OCI-LY1 (cell line): ENCODE results near the gene METTL8.

Experiments used
- H2AFZ ChIP-seq: fragments of 200-600 bp; sonication (generic), shearing (Covaris generic); 2 replicates; pipeline ENCODE4 v1.6.0; 2014; ENCODE audit warnings: antibody characterized with exemption, mild to moderate bottlenecking, low read length
- H3F3A ChIP-seq: fragments of 200-600 bp; sonication (generic), shearing (Covaris generic); 2 replicates; pipeline ENCODE4 v1.6.0; 2014; ENCODE audit warnings: mild to moderate bottlenecking, antibody characterized with exemption, low read length, moderate library complexity; ENCODE audit not compliant: insufficient read depth
- H3K27ac ChIP-seq: fragments of 200-600 bp; sonication (generic); 2 replicates; pipeline ENCODE4 v1.5.1; 2014; ENCODE audit warnings: low read length, mixed run types, mild to moderate bottlenecking, low read depth; ENCODE audit not compliant: poor library complexity, severe bottlenecking
- H3K27me3 ChIP-seq: fragments of 200-600 bp; sonication (generic); 2 replicates; pipeline ENCODE4 v1.6.0; 2014; ENCODE audit warnings: antibody characterized with exemption, mild to moderate bottlenecking, low read length, moderate library complexity; ENCODE audit not compliant: insufficient read depth
- H3K36me3 ChIP-seq: fragments of 200-600 bp; sonication (generic); 2 replicates; pipeline ENCODE4 v1.6.1; 2014; ENCODE audit warnings: mild to moderate bottlenecking, antibody characterized with exemption, low read length, moderate library complexity, mixed read lengths; ENCODE audit not compliant: insufficient read depth
- H3K4me1 ChIP-seq: fragments of 200-600 bp; sonication (generic); 2 replicates; pipeline ENCODE4 v1.5.1; 2014; ENCODE audit warnings: mild to moderate bottlenecking, low read length, moderate library complexity; ENCODE audit not compliant: insufficient read depth, severe bottlenecking
- H3K4me2 ChIP-seq: fragments of 200-600 bp; sonication (generic), shearing (Covaris generic); 2 replicates; pipeline ENCODE4 v1.6.1; 2014; ENCODE audit warnings: low read length
- H3K4me3 ChIP-seq: fragments of 200-600 bp; sonication (generic); 2 replicates; pipeline ENCODE4 v1.5.1; 2014; ENCODE audit warnings: low read length, low read depth, mild to moderate bottlenecking, mixed read lengths; ENCODE audit not compliant: poor library complexity, severe bottlenecking
- H3K79me2 ChIP-seq: fragments of 200-600 bp; shearing (Covaris generic); 2 replicates; pipeline ENCODE4 v1.6.1; 2016; ENCODE audit warnings: mixed run types, low read length, mixed read lengths; ENCODE audit not compliant: insufficient read depth
- H3K9ac ChIP-seq: fragments of 200-600 bp; sonication (generic), shearing (Covaris generic); 2 replicates; pipeline ENCODE4 v1.6.1; 2014; ENCODE audit warnings: mild to moderate bottlenecking, low read length, mixed read lengths
- H3K9me2 ChIP-seq: fragments of 200-600 bp; sonication (generic), shearing (Covaris generic); 2 replicates; pipeline ENCODE4 v1.6.1; 2014; ENCODE audit warnings: low read depth, mild to moderate bottlenecking, low read length, mixed read lengths
- H3K9me3 ChIP-seq: fragments of 200-600 bp; shearing (Covaris generic); 2 replicates; pipeline ENCODE4 v1.6.1; 2014; ENCODE audit warnings: low read length, mixed read lengths
- H4K20me1 ChIP-seq: fragments of 200-600 bp; sonication (generic), shearing (Covaris generic); 2 replicates; pipeline ENCODE4 v1.6.0; 2016; ENCODE audit warnings: mild to moderate bottlenecking, low read length; ENCODE audit not compliant: insufficient read depth
- EZH2 ChIP-seq: fragments of 200-600 bp; sonication (generic), shearing (Covaris generic); IDR thresholded peaks from 2 replicates; pipeline ENCODE4 v1.8.0; 2017; ENCODE audit warnings: borderline replicate concordance, mixed run types, mild to moderate bottlenecking, antibody characterized with exemption, low read length, moderate library complexity, mixed read lengths
- TF ChIP-seq, protein P1 (sequence below): fragments of 200-600 bp; sonication (generic), shearing (Covaris generic); IDR thresholded peaks from 2 replicates; pipeline ENCODE4 v1.5.1; 2017; ENCODE audit warnings: mild to moderate bottlenecking, antibody characterized with exemption, low read length, moderate library complexity, mixed read lengths

Gene METTL8

DNA sequence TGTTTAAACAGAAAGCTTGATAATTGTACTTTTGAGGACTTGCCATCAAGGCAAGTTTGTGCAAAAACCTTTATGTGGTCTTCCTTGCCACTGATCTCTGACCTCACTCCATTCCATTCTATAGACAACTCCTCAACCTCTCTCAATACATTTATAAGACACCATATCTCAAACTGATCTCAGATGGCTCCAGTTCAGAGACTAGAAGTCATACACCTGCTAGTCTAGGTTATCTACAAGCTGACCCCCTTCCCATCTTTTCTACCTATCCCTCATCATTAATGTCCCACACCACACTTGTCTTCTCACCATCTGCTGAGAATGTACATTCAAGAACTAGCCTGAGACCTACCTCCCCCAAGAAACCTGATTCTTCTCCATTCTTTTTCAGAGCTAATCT is 113.1 kb downstream of the METTL8 start:
- Histone ChIP-seq H3K79me2 (no peaks in the 10 kb centered on the region), H3K27me3 (no peaks in the 10 kb centered on the region), H3K27ac (peak overlapping the region; percentile 98), H2AFZ (no peak overlapping the region), H3K4me2 (peak overlapping the region; percentile 58), H3K9me2 (no peaks in the 10 kb centered on the region), H4K20me1 (no peaks in the 10 kb centered on the region), H3K36me3 (no peaks in the 10 kb centered on the region), H3K9me3 (no peaks in the 10 kb centered on the region), H3F3A (peaks cover 28% of the 10 kb centered on the region), H3K9ac (peak overlapping the region; percentile 39), H3K4me3 (no peak overlapping the region), H3K4me1 (peaks cover 100% of the 10 kb centered on the region)
- no peak for TF ChIP-seq EZH2
- TF ChIP-seq, protein P1, sequence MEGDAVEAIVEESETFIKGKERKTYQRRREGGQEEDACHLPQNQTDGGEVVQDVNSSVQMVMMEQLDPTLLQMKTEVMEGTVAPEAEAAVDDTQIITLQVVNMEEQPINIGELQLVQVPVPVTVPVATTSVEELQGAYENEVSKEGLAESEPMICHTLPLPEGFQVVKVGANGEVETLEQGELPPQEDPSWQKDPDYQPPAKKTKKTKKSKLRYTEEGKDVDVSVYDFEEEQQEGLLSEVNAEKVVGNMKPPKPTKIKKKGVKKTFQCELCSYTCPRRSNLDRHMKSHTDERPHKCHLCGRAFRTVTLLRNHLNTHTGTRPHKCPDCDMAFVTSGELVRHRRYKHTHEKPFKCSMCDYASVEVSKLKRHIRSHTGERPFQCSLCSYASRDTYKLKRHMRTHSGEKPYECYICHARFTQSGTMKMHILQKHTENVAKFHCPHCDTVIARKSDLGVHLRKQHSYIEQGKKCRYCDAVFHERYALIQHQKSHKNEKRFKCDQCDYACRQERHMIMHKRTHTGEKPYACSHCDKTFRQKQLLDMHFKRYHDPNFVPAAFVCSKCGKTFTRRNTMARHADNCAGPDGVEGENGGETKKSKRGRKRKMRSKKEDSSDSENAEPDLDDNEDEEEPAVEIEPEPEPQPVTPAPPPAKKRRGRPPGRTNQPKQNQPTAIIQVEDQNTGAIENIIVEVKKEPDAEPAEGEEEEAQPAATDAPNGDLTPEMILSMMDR: no peak

DNA sequence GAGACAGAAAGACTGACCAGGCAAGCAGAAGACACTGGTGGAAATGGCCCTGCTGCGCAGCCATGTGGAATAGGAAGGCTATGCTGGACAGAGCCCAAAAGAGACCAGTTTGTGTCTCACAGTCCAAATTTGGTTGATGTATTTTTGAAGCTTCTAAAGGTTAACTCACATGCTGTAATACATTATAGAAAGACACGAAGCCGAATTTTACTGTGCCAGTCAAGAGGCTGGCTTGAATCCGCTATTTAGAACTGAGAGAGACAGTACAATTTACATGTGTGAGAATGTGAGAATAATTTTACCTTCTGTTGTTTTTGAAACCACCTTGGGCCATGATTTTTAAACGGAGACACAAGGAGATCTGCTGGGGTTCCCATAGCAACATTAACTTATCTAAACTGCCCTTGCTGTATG is 113.6 kb downstream of the METTL8 start:
- peak overlapping the region; percentile 39 for H3K9ac ChIP-seq
- peak overlapping the region; percentile 7 for H3K4me3 ChIP-seq
- H3K27ac ChIP-seq: peak overlapping the region; percentile 98
- no peaks in the 10 kb centered on the region for H3K27me3 ChIP-seq
- peak overlapping the region; percentile 58 for H3K4me2 ChIP-seq
- H3K9me3 ChIP-seq: no peaks in the 10 kb centered on the region
- H3K36me3 ChIP-seq: no peaks in the 10 kb centered on the region
- no peaks in the 10 kb centered on the region for H3K9me2 ChIP-seq
- TF ChIP-seq EZH2: no peak
- TF ChIP-seq, protein P1: no peak
- H3K4me1 ChIP-seq: peaks cover 97% of the 10 kb centered on the region
- H3F3A ChIP-seq: peaks cover 28% of the 10 kb centered on the region
- H3K79me2 ChIP-seq: no peaks in the 10 kb centered on the region
- no peak overlapping the region for H2AFZ ChIP-seq
- H4K20me1 ChIP-seq: no peaks in the 10 kb centered on the region

DNA sequence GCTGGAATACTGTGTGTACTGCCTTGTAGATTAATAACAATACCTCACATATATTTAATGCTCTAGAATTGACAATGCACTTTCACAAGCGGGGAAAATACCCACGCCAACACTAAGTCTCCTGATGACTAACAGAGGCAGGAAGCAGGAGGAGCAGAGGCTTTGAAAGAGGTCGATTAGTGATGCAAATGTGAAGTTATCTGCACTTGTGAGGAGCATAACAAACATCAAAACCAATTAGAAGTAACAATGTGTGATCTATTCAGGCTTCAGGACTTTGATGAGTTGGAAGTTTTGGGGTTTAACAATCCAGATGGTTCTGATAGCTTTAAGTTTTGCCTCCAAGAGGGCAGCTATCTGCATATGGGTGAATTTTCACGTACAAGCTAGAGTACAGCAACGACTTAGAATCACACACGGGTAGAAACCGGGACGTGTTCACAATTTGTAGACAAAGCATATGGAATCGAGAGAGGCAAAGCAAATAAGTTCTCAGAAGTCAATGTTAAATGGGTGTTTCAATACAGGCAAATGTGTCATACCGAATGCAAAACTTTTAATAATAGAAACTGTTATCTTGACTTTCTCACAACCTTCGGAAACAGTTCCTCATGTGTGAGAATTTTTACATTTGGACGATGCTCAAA is 114.5 kb downstream of the METTL8 start:
- H3K9me2 ChIP-seq: no peaks in the 10 kb centered on the region
- peaks cover 91% of the 10 kb centered on the region for H3K4me1 ChIP-seq
- H3K36me3 ChIP-seq: no peaks in the 10 kb centered on the region
- TF ChIP-seq EZH2: no peak
- TF ChIP-seq, protein P1: no peak
- H3K27ac ChIP-seq: peak overlapping the region; percentile 98
- H3K9ac ChIP-seq: peak overlapping the region; percentile 69
- peak overlapping the region; percentile 58 for H3K4me2 ChIP-seq
- H3F3A ChIP-seq: peaks cover 26% of the 10 kb centered on the region
- no peaks in the 10 kb centered on the region for H3K27me3 ChIP-seq
- no peaks in the 10 kb centered on the region for H4K20me1 ChIP-seq
- H2AFZ ChIP-seq: no peak overlapping the region
- no peaks in the 10 kb centered on the region for H3K79me2 ChIP-seq
- no peaks in the 10 kb centered on the region for H3K9me3 ChIP-seq
- peak overlapping the region; percentile 24 for H3K4me3 ChIP-seq
